Measurements from ENCODE around the gene UBAP1L.
"Not testable (repeated sequence)": the region's sequence is repeated elsewhere in the genome, so short reads cannot be mapped to it uniquely, and the experiment has no call there.

UBAP1L gene

DNA sequence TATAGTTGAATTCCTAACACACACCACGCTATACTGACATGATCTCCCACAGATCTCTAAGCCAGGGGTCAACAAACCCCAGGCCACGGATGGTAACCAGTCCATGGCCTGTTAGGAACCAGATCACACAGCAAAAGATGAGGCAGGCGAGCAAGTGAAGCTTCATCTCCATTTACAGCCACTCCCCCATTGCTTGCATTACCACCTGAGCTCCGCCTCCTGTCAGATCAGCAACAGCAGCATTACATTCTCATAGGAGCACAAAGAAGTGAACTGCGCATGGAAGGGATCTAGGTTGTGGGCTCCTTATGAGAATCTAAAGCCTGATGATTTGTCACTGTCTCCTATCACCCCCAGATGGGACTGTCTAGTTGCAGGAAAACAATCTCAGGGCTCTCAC lies 15.9 kb upstream of the UBAP1L start:
- H3K27ac Mint-ChIP-seq (ENCODE audit: low read depth): no peak overlapping the region
- ATAC-seq (replicated peaks; ENCODE audit: extremely low read depth, poor library complexity, severe bottlenecking) (no peak), DNase-seq (ENCODE audit: low spot score in 2 of 2) (no peak)
- peaks cover 43% of the 10 kb centered on the region for H3K4me1 Mint-ChIP-seq
- H3K4me3 Mint-ChIP-seq: no peak overlapping the region
- H3K36me3 Mint-ChIP-seq (ENCODE audit: insufficient read depth): peaks cover 39% of the 10 kb centered on the region
- no peaks in the 10 kb centered on the region for H3K9me3 Mint-ChIP-seq
- no peaks in the 10 kb centered on the region for H3K27me3 Mint-ChIP-seq

DNA sequence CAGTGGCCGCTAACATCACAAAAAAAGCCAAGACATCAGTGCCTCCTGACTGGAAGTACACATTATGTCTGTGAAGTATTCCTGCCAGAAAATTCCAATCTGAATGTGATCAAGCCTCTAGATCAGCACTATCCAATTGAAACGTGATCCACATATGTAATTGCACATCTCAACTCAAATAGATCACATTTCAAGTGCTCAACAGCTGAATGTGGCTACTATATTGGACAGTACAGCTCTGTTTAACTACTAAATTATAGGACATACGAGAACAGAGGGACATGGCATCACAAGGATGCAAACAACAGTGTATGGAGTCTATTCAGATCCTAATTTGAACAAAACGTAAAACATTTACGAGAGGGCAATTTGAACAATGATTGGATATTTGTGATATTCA lies 542 bp upstream of the UBAP1L start:
- Mint-ChIP-seq H3K9me3 (no peaks in the 10 kb centered on the region), H3K4me1 (peaks cover 7% of the 10 kb centered on the region), H3K27me3 (no peaks in the 10 kb centered on the region), H3K36me3 (ENCODE audit: insufficient read depth) (peaks cover 46% of the 10 kb centered on the region), H3K27ac (ENCODE audit: low read depth) (no peak overlapping the region), H3K4me3 (no peak overlapping the region)
- ATAC-seq (replicated peaks; ENCODE audit: extremely low read depth, poor library complexity, severe bottlenecking): no peak
- no peak for DNase-seq (ENCODE audit: low spot score in 2 of 2)

DNA sequence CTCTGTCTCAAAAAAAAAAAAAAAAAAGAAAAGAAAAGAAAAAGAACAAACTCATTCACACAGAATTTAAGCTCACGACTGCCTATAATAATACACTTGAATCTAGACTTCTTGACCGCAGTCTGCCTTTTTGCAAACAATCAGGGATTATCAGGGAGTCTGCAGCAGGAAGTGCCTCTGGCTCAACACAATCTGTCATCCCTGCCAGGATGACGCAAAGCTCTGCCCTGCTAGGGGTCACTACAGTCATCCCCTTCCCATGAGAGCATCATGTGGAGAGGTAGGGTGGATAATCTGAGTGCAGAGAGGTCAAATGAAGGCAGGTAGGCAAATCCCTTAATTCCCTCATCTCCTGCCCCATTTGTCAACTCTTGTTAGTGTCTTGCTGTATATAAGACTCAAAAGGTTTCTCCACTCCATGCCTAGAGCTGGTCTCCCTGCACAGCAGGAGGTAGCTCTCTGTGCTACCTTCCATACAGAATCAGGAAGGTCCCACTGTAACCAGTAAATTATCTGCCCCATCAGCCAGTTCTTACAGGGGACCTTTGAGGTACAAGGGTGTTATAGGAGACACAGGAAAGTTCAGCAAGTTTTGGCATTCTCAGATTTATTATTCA lies 4.2 kb downstream of the UBAP1L start:
- Mint-ChIP-seq H3K4me1 (no peaks in the 10 kb centered on the region), H3K27ac (ENCODE audit: low read depth) (no peak overlapping the region), H3K4me3 (no peak overlapping the region), H3K27me3 (no peaks in the 10 kb centered on the region), H3K9me3 (no peaks in the 10 kb centered on the region), H3K36me3 (ENCODE audit: insufficient read depth) (peaks cover 27% of the 10 kb centered on the region)
- no peak for ATAC-seq (replicated peaks; ENCODE audit: extremely low read depth, poor library complexity, severe bottlenecking)
- no peak for DNase-seq (ENCODE audit: low spot score in 2 of 2)

DNA sequence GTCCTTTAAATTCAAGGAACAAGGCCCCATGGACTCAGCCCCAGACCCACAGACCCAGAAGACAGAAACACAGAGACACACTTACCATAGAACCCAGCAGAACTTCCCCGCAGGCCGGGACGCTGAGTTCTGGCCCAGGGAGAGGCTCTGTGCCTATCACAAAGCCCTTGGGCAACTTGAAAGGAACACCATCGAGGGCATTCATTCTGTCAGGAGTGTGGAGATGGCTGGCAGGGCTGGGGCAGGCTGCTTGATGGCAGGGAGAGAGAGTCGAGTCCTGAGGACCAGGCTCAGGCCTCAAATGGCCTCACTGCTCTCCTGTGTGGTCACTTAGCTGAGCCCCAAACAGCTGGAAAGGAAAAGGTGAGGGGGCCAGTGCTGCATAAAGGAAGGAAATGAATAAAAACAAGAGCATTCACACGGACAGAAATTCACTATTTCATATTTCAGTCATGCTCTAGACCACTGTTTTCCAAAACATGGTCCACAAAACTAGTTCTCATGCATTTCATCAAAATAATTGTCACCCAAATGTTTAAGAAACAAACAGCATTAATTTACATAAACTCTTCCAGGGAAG lies 8.9 kb downstream of the UBAP1L start:
- Mint-ChIP-seq H3K4me1 (peaks cover 8% of the 10 kb centered on the region), H3K27me3 (no peaks in the 10 kb centered on the region), H3K27ac (ENCODE audit: low read depth) (no peak overlapping the region), H3K36me3 (ENCODE audit: insufficient read depth) (peaks cover 32% of the 10 kb centered on the region), H3K9me3 (no peaks in the 10 kb centered on the region), H3K4me3 (no peak overlapping the region)
- DNase-seq (ENCODE audit: low spot score in 2 of 2) (no peak), ATAC-seq (replicated peaks; ENCODE audit: extremely low read depth, poor library complexity, severe bottlenecking) (no peak)

DNA sequence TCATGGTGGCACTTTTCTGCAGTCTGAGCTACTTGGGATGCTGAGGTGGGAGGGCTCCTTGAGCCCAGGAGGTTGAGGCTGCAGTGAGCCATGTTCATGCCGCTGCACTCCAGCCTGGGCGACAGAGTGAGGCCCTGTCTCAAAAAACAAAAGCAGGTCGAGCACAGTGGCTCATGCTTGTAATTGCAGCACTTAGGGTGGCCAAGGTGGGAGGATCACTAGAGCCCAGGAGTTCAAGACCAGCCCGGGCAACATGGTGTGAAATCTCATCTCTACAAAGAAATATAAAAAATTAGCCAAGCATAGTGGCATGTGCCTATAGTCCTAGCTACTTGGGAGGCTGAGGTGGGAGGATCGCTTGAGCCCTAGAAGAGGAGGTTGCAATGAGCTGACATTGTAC lies 10.0 kb downstream of the UBAP1L start:
- no peaks in the 10 kb centered on the region for H3K9me3 Mint-ChIP-seq
- ATAC-seq (replicated peaks; ENCODE audit: extremely low read depth, poor library complexity, severe bottlenecking) (no peak), DNase-seq (ENCODE audit: low spot score in 2 of 2) (no peak)
- no peaks in the 10 kb centered on the region for H3K27me3 Mint-ChIP-seq
- peaks cover 8% of the 10 kb centered on the region for H3K4me1 Mint-ChIP-seq
- H3K36me3 Mint-ChIP-seq (ENCODE audit: insufficient read depth): peaks cover 32% of the 10 kb centered on the region
- H3K4me3 Mint-ChIP-seq: no peak overlapping the region
- no peak overlapping the region for H3K27ac Mint-ChIP-seq (ENCODE audit: low read depth)

DNA sequence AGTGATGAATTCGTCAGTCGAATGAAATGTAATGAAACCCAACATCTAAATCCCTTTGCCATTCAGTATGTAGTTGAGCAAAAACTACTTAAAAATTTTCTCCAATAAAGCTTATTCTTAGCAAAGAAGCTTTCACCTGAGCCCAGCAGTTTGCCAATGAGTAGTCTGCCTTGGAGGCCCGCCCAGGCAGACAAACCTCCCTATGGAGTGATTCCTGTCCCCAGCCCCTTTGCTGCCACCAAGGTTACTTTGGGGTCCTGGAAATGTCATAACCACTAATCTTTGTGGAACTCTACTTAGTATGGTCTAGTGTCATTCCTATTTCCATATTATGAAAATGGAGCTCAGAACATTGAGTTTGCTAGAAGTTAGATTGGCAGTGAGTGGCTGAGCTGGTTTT lies 12.1 kb downstream of the UBAP1L start:
- H3K4me1 Mint-ChIP-seq: peaks cover 8% of the 10 kb centered on the region
- H3K9me3 Mint-ChIP-seq: no peaks in the 10 kb centered on the region
- DNase-seq (ENCODE audit: low spot score in 2 of 2): no peak
- ATAC-seq (replicated peaks; ENCODE audit: extremely low read depth, poor library complexity, severe bottlenecking): no peak
- H3K27ac Mint-ChIP-seq (ENCODE audit: low read depth): no peak overlapping the region
- H3K4me3 Mint-ChIP-seq: no peak overlapping the region
- H3K27me3 Mint-ChIP-seq: no peaks in the 10 kb centered on the region
- H3K36me3 Mint-ChIP-seq (ENCODE audit: insufficient read depth): peaks cover 37% of the 10 kb centered on the region

DNA sequence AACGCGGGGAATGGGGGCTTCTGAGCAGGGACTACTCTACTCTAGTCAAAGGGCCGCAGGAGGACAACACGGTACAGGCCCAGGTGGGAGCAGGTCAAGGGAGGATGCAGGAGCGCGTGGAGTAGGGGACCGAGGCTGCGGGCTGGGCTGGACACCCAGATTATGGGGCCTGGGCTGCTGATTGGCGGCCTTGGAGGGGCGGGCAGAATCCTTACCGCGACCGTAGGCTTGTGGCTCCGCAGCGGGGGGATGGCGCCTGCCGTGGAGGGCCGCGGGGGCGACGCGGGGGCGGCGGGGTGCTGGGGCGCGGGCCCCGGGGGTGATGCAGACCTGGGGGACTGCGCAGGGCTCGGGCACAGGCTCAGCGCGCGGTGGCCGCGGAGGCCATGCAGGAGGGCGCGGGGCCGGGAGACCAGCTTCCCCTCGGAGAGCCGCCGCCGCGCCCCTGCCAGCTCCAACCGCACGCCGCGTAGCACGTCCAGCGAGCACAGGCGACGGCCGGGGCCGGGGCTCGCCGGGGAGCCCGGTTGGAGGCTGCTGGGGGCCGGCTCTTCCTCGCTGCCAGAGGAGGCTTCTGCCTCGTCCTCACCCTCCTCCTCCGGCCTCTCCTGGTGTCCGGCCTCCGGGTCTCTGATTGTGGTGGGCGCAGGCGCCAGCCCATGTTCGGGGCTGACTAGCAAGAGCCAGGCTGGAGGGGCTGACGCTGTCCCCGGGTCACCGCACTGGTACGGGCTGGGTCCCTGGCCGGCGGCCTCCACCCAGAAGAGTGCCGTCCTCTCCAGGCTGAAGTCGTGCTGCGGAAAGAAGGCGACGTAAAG lies 12.9 kb downstream of the UBAP1L start:
- H3K27me3 Mint-ChIP-seq: no peaks in the 10 kb centered on the region
- H3K4me1 Mint-ChIP-seq: peaks cover 8% of the 10 kb centered on the region
- no peak for DNase-seq (ENCODE audit: low spot score in 2 of 2)
- H3K9me3 Mint-ChIP-seq: no peaks in the 10 kb centered on the region
- ATAC-seq (replicated peaks; ENCODE audit: extremely low read depth, poor library complexity, severe bottlenecking): no peak
- no peak overlapping the region for H3K4me3 Mint-ChIP-seq
- H3K36me3 Mint-ChIP-seq (ENCODE audit: insufficient read depth): peaks cover 39% of the 10 kb centered on the region
- no peak overlapping the region for H3K27ac Mint-ChIP-seq (ENCODE audit: low read depth)

DNA sequence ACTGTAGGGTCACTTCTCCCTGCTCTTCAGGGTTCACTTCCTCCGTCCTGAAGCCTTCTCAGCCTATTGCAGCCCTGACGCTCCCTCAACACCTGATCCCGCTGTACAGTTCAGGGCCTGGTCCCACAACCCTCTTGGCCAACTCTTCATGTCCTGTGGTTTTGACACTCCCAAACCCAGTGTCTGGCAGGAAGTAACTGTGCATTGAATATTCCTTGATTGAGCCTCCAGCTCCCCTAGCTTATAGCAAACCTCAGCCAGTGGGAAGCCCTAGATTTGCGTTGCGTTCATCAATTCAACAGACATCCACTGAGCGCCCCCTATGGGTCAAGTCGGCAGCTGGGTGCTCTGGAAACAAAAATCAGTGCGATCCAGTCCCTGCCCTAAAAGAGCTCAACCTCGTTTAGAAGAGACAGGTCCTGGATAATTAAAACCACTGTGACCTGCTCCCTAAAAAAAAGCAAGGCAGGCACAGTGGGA lies 13.5 kb downstream of the UBAP1L start:
- no peaks in the 10 kb centered on the region for H3K9me3 Mint-ChIP-seq
- H3K4me1 Mint-ChIP-seq: peaks cover 8% of the 10 kb centered on the region
- no peaks in the 10 kb centered on the region for H3K27me3 Mint-ChIP-seq
- no peak overlapping the region for H3K4me3 Mint-ChIP-seq
- ATAC-seq (replicated peaks; ENCODE audit: extremely low read depth, poor library complexity, severe bottlenecking) (no peak), DNase-seq (ENCODE audit: low spot score in 2 of 2) (no peak)
- no peak overlapping the region for H3K27ac Mint-ChIP-seq (ENCODE audit: low read depth)
- H3K36me3 Mint-ChIP-seq (ENCODE audit: insufficient read depth): peaks cover 38% of the 10 kb centered on the region

DNA sequence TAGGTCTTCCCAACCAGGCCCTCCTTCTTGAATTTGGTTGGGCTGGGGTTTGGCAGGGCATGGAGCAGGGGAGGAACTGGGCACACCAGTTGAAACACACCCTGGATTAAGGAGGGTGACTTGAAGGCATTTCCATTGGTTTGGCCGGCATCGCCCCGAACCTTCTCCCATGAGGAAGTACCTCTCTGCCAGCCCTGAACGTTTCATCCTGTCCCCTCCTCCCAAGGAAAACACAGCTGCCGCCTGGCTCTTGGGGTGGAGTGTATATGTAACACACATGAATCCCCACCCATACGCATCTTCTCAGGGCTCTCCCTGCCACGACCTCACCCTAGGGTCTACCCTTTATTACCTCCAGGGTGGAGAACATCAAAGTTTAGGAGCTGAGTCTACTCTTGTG lies 14.6 kb downstream of the UBAP1L start:
- DNase-seq (ENCODE audit: low spot score in 2 of 2): no peak
- no peak for ATAC-seq (replicated peaks; ENCODE audit: extremely low read depth, poor library complexity, severe bottlenecking)
- H3K27me3 Mint-ChIP-seq: no peaks in the 10 kb centered on the region
- H3K36me3 Mint-ChIP-seq (ENCODE audit: insufficient read depth): peaks cover 32% of the 10 kb centered on the region
- peaks cover 8% of the 10 kb centered on the region for H3K4me1 Mint-ChIP-seq
- H3K9me3 Mint-ChIP-seq: no peaks in the 10 kb centered on the region
- no peak overlapping the region for H3K27ac Mint-ChIP-seq (ENCODE audit: low read depth)
- no peak overlapping the region for H3K4me3 Mint-ChIP-seq

DNA sequence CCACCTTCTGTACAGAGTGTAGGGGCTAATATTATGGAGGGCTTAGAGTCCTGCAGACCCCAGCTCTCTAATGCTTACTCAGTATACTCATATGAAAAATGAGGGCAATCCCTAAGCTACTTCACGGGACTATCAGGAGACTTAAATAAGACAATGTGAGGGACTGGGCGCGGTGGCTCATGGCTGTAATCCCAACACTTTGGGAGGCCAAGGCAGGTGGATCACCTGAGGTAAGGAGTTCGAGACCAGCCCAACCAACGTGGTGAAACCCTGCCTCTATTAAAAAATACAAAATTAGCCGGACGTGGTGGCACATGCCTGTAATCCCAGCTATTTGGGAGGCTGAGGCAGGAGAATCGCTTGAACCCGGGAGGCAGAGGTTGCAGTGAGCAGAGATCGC lies 15.2 kb downstream of the UBAP1L start:
- not testable (repeated sequence) for H3K4me3 Mint-ChIP-seq; H3K4me1 Mint-ChIP-seq; ATAC-seq (replicated peaks; ENCODE audit: extremely low read depth, poor library complexity, severe bottlenecking); H3K27me3 Mint-ChIP-seq; H3K9me3 Mint-ChIP-seq; H3K27ac Mint-ChIP-seq (ENCODE audit: low read depth); DNase-seq (ENCODE audit: low spot score in 2 of 2)
- H3K36me3 Mint-ChIP-seq (ENCODE audit: insufficient read depth): peaks cover 26% of the 10 kb centered on the region

DNA sequence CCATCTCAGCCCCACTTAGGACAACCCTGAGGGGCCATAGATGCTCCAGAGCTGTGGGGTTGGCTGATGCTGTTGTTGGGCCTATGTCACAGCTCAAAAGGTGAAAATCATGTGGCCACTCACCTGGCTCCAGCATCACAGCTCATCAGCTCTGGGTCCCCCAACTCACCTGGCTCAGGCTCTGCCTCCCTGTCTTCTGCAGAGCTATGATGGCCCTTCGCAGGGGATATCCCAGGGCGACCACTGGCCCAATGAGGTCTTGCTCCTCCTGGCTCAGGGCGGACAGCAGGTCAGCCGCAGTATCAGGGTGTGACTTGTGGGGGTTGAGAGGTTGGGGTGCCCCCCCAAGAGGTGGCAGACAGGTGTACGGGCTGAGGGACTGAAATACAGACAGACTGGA lies 15.7 kb downstream of the UBAP1L start:
- H3K27ac Mint-ChIP-seq (ENCODE audit: low read depth): no peak overlapping the region
- H3K9me3 Mint-ChIP-seq: no peaks in the 10 kb centered on the region
- peaks cover 8% of the 10 kb centered on the region for H3K4me1 Mint-ChIP-seq
- peaks cover 27% of the 10 kb centered on the region for H3K36me3 Mint-ChIP-seq (ENCODE audit: insufficient read depth)
- ATAC-seq (replicated peaks; ENCODE audit: extremely low read depth, poor library complexity, severe bottlenecking) (no peak), DNase-seq (ENCODE audit: low spot score in 2 of 2) (no peak)
- no peak overlapping the region for H3K4me3 Mint-ChIP-seq
- H3K27me3 Mint-ChIP-seq: no peaks in the 10 kb centered on the region

DNA sequence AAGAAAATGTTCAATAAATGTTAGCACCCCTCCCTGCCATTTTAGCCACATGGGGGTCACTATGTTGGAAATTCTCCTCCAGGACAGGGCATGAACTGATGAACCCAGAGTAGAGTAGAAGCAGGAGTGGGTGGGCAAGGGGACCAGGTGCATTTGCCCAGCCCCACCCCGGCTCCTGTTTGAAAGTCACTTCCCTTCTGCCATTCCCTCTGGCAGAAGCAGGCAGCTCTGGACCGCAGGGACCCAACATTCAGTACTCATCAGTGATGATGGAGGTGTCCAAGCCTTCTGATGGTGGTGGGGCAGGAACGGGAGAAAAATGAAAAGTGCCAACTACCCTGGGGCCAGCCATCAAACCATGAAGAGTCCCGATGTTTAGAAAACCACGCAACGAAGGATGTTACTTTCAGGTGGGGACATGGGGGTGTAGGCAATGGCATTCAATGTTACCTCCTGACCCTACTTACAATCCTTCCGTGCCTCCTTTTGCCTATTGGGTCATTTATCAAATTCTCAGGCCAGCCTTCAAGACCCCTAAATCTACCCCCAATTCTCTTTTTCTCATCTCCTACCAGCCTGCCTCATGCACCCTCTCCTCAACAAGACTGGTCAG lies 17.2 kb downstream of the UBAP1L start:
- peaks cover 8% of the 10 kb centered on the region for H3K4me1 Mint-ChIP-seq
- no peaks in the 10 kb centered on the region for H3K27me3 Mint-ChIP-seq
- H3K27ac Mint-ChIP-seq (ENCODE audit: low read depth): no peak overlapping the region
- no peak overlapping the region for H3K4me3 Mint-ChIP-seq
- DNase-seq (ENCODE audit: low spot score in 2 of 2) (no peak), ATAC-seq (replicated peaks; ENCODE audit: extremely low read depth, poor library complexity, severe bottlenecking) (no peak)
- no peaks in the 10 kb centered on the region for H3K9me3 Mint-ChIP-seq
- peaks cover 18% of the 10 kb centered on the region for H3K36me3 Mint-ChIP-seq (ENCODE audit: insufficient read depth)
